WTC11 (cell line): ENCODE data around the gene SHISA6. TPM values are rescaled to one million over a fixed set of nuclear protein-coding genes. Genes with fewer than 3 reads are reported as not detected.

Source experiments
- ATAC-seq: fragments of 200-7000 bp; cut with Tn5 transposase; 2 replicates; pipeline ENCODE4 v1.10.0; 2021; ENCODE audit warnings: mild to moderate bottlenecking, moderate library complexity
- CTCF ChIA-PET: fragments of 300-600 bp; sonication (Branson Sonifier 250); formaldehyde crosslinking; loops from one replicate; lab custom pipeline; 2021; ENCODE audit warnings: antibody characterized with exemption; lab: Charles Lee
- POLR2A ChIA-PET: fragments of 350-600 bp; sonication (Branson Sonifier 250); formaldehyde crosslinking; loops from one replicate; lab custom pipeline; 2021; ENCODE audit warnings: antibody characterized with exemption; lab: Charles Lee
- DNase-seq: peaks from one replicate; pipeline ENCODE4 v3.0.0; 2021; ENCODE audit warnings: low spot score
- H3K27ac Mint-ChIP-seq: 2 replicates; pipeline ENCODE4 v1.8.0; 2021; ENCODE audit warnings: mixed read lengths
- H3K27me3 Mint-ChIP-seq: 2 replicates; pipeline ENCODE4 v1.8.0; 2021; ENCODE audit warnings: low read depth, mild to moderate bottlenecking, moderate library complexity, mixed read lengths
- H3K36me3 Mint-ChIP-seq: 2 replicates; pipeline ENCODE4 v1.8.0; 2021; ENCODE audit warnings: mixed read lengths
- H3K4me1 Mint-ChIP-seq: 2 replicates; pipeline ENCODE4 v1.8.0; 2022; ENCODE audit warnings: mixed read lengths
- H3K4me3 Mint-ChIP-seq: 2 replicates; pipeline ENCODE4 v1.8.0; 2021; ENCODE audit warnings: mild to moderate bottlenecking, moderate library complexity, mixed read lengths
- H3K9me3 Mint-ChIP-seq: 2 replicates; pipeline ENCODE4 v1.8.0; 2021; ENCODE audit warnings: mixed read lengths
- ATF3 ChIP-seq: sonication (generic); formaldehyde crosslinking; conservative IDR thresholded peaks from 2 replicates; pipeline ENCODE4 v1.8.1; 2022; ENCODE audit warnings: mild to moderate bottlenecking, missing genetic modification reagents
- CBFB ChIP-seq: sonication (generic); formaldehyde crosslinking; IDR thresholded peaks from 2 replicates; pipeline ENCODE4 v1.8.1; 2022; ENCODE audit warnings: mild to moderate bottlenecking, low read depth, missing genetic modification reagents
- CTCF ChIP-seq: fragments of 200-600 bp; IDR thresholded peaks from 2 replicates; pipeline ENCODE4 v1.8.0; 2022; ENCODE audit warnings: antibody characterized with exemption
- ELF4 ChIP-seq: sonication (generic); formaldehyde crosslinking; IDR thresholded peaks from 2 replicates; pipeline ENCODE4 v1.8.1; 2022; ENCODE audit warnings: low read depth, mild to moderate bottlenecking, moderate library complexity, missing genetic modification reagents
- FOXK1 ChIP-seq: sonication (generic); formaldehyde crosslinking; IDR thresholded peaks from 2 replicates; pipeline ENCODE4 v1.8.0; 2022; ENCODE audit warnings: mild to moderate bottlenecking, moderate library complexity, missing genetic modification reagents
- GABPB1 ChIP-seq: sonication (generic); formaldehyde crosslinking; IDR thresholded peaks from 2 replicates; pipeline ENCODE4 v1.8.1; 2023; ENCODE audit warnings: mild to moderate bottlenecking, missing genetic modification reagents
- HMGA2 ChIP-seq: fragments of 250-450 bp; sonication (Bioruptor Pico); IDR thresholded peaks from 2 replicates; pipeline ENCODE4 v1.4.0; 2021; ENCODE audit warnings: mild to moderate bottlenecking, moderate library complexity
- JAZF1 ChIP-seq: fragments of 250-450 bp; sonication (Bioruptor Pico); IDR thresholded peaks from 2 replicates; pipeline ENCODE4 v1.9.0; 2021; ENCODE audit warnings: moderate library complexity, mild to moderate bottlenecking, inconsistent platforms
- MXD4 ChIP-seq: fragments of 250-450 bp; sonication (Bioruptor Pico); IDR thresholded peaks from 2 replicates; pipeline ENCODE4 v1.8.0; 2021; ENCODE audit warnings: mild to moderate bottlenecking, moderate library complexity, borderline replicate concordance
- NFATC4 ChIP-seq: fragments of 250-450 bp; sonication (Bioruptor Pico); IDR thresholded peaks from 2 replicates; pipeline ENCODE4 v1.9.0; 2021; ENCODE audit warnings: mild to moderate bottlenecking
- NFE2L1 ChIP-seq: sonication (generic); formaldehyde crosslinking; IDR thresholded peaks from 2 replicates; pipeline ENCODE4 v1.8.1; 2023; ENCODE audit warnings: missing genetic modification reagents
- NR1H2 ChIP-seq: sonication (generic); formaldehyde crosslinking; IDR thresholded peaks from 2 replicates; pipeline ENCODE4 v1.9.0; 2021; ENCODE audit warnings: mild to moderate bottlenecking, moderate library complexity, missing genetic modification reagents
- NR3C1 ChIP-seq: sonication (generic); formaldehyde crosslinking; conservative IDR thresholded peaks from 2 replicates; pipeline ENCODE4 v1.8.1; 2023; ENCODE audit warnings: low read depth, mild to moderate bottlenecking, missing genetic modification reagents
- PRDM15 ChIP-seq: sonication (generic); formaldehyde crosslinking; IDR thresholded peaks from 2 replicates; pipeline ENCODE4 v1.8.0; 2022; ENCODE audit warnings: missing genetic modification reagents
- RELA ChIP-seq: sonication (generic); formaldehyde crosslinking; IDR thresholded peaks from 2 replicates; pipeline ENCODE4 v1.8.1; 2022; ENCODE audit warnings: missing genetic modification reagents, mild to moderate bottlenecking, borderline replicate concordance
- RORB ChIP-seq: fragments of 250-450 bp; sonication (Bioruptor Pico); IDR thresholded peaks from 2 replicates; pipeline ENCODE4 v1.9.0; 2021; ENCODE audit warnings: mild to moderate bottlenecking
- USF1 ChIP-seq: sonication (generic); formaldehyde crosslinking; IDR thresholded peaks from 2 replicates; pipeline ENCODE4 v1.8.0; 2022; ENCODE audit warnings: mild to moderate bottlenecking, missing genetic modification reagents
- USF2 ChIP-seq: sonication (generic); formaldehyde crosslinking; IDR thresholded peaks from 2 replicates; pipeline ENCODE4 v1.8.1; 2023; ENCODE audit warnings: mild to moderate bottlenecking, missing genetic modification reagents, moderate library complexity
- ZBTB43 ChIP-seq: sonication (generic); formaldehyde crosslinking; IDR thresholded peaks from 2 replicates; pipeline ENCODE4 v1.8.1; 2023; ENCODE audit warnings: mild to moderate bottlenecking, missing genetic modification reagents
- ZNF219 ChIP-seq: sonication (generic); formaldehyde crosslinking; IDR thresholded peaks from 2 replicates; pipeline ENCODE4 v1.8.0; 2023; ENCODE audit warnings: missing genetic modification reagents, mild to moderate bottlenecking, borderline replicate concordance
- ZNF232 ChIP-seq: sonication (generic); formaldehyde crosslinking; IDR thresholded peaks from 2 replicates; pipeline ENCODE4 v1.8.0; 2022; ENCODE audit warnings: mild to moderate bottlenecking, missing genetic modification reagents
- ZNF671 ChIP-seq: fragments of 250-450 bp; sonication (Bioruptor Pico); IDR thresholded peaks from 2 replicates; pipeline ENCODE4 v1.8.0; 2021; ENCODE audit warnings: mild to moderate bottlenecking
- total RNA-seq: library from RNA; stranded (reverse); gene quantifications from 3 replicates; pipeline ENCODE4 v1.2.3, GENCODE V29; 2021

Gene SHISA6
- total RNA-seq, 1 experiment from 2014 or later: 1.1 TPM

GRCh38 chr17:11279776-11280344 is 38.8 kb downstream of the SHISA6 start:
- ChIA-PET CTCF (no interaction called here), POLR2A (no interaction called here)
- no peak overlapping the region for H3K4me3 Mint-ChIP-seq
- DNase-seq: no peak
- no peak for ATAC-seq
- peaks cover 6% of the 10 kb centered on the region for H3K4me1 Mint-ChIP-seq
- TF ChIP-seq USF1 (CRISPR knock-in tag): no peak
- no peak for TF ChIP-seq ZNF219 (CRISPR knock-in tag)
- TF ChIP-seq NR3C1 (CRISPR knock-in tag): no peak
- TF ChIP-seq RELA (CRISPR knock-in tag): no peak
- TF ChIP-seq ATF3 (CRISPR knock-in tag): no peak
- no peak for TF ChIP-seq CTCF
- no peak for TF ChIP-seq CBFB (CRISPR knock-in tag)
- no peak for TF ChIP-seq JAZF1 (CRISPR knock-in tag)
- no peak for TF ChIP-seq RORB (CRISPR knock-in tag)
- no peak for TF ChIP-seq ZNF671 (CRISPR knock-in tag)
- TF ChIP-seq MXD4: no peak
- TF ChIP-seq ZBTB43: no peak
- TF ChIP-seq ZNF232 (CRISPR knock-in tag): no peak
- TF ChIP-seq NR1H2: no peak
- TF ChIP-seq NFATC4 (CRISPR knock-in tag): no peak
- no peak for TF ChIP-seq USF2
- no peak for TF ChIP-seq FOXK1 (CRISPR knock-in tag)
- no peak overlapping the region for H3K27ac Mint-ChIP-seq
- H3K27me3 Mint-ChIP-seq: peaks cover 3% of the 10 kb centered on the region; the same call in 1 of the 2 replicates
- H3K9me3 Mint-ChIP-seq: peaks cover 56% of the 10 kb centered on the region
- peaks cover 41% of the 10 kb centered on the region for H3K36me3 Mint-ChIP-seq

- Mint-ChIP-seq H3K9me3 (peaks cover 78% of the 10 kb centered on the region), H3K4me3 (no peak overlapping the region)
- DNase-seq (no peak), ATAC-seq (no peak)
- no peak for TF ChIP-seq NFE2L1 (CRISPR knock-in tag)
- no peak for TF ChIP-seq PRDM15 (CRISPR knock-in tag)
- TF ChIP-seq GABPB1 (CRISPR knock-in tag): no peak
- no peak for TF ChIP-seq HMGA2 (CRISPR knock-in tag)
- TF ChIP-seq ELF4 (CRISPR knock-in tag): no peak
- TF ChIP-seq, all 79 proteins: peak for 0
- ChIA-PET CTCF (no interaction called here), POLR2A (no interaction called here)
- peaks cover 6% of the 10 kb centered on the region for H3K4me1 Mint-ChIP-seq
- peaks cover 3% of the 10 kb centered on the region; the same call in 1 of the 2 replicates for H3K27me3 Mint-ChIP-seq
- H3K36me3 Mint-ChIP-seq: peaks cover 60% of the 10 kb centered on the region
- H3K27ac Mint-ChIP-seq: no peak overlapping the region
Measured at GRCh38 chr17:11282586-11282985, 41.6 kb downstream of the SHISA6 start.
